PC-9 (cell line): Measurements from ENCODE around the gene DPY19L3.

Experiments used
- CTCF ChIP-seq: fragments of 200-600 bp; sonication (generic); conservative IDR thresholded peaks from 2 replicates; pipeline ENCODE4 v1.6.1; 2017; ENCODE audit warnings: mixed run types, antibody characterized with exemption, mild to moderate bottlenecking, moderate library complexity
- EZH2 ChIP-seq: fragments of 200-600 bp; sonication (generic); IDR thresholded peaks from 2 replicates; pipeline ENCODE4 v1.8.0; 2017; ENCODE audit warnings: antibody characterized with exemption, low read depth

GRCh38 chr19:32368787-32369186, 36.8 kb upstream of the DPY19L3 start:
- TF ChIP-seq EZH2 (no peak), CTCF (no peak)
